GM21528 (cell line): ENCODE data around the gene LYZL2.
A peak's percentile ranks its signal among the peaks of the same experiment; 100 is the strongest.
"Not testable (repeated sequence)": the region's sequence is repeated elsewhere in the genome, so short reads cannot be mapped to it uniquely, and the experiment has no call there.

Experiments
- ATAC-seq: cut with Tn5 transposase; IDR thresholded peaks from one replicate; pipeline ENCODE4 v1.9.1; 2021; ENCODE audit warnings: mild to moderate bottlenecking, moderate library complexity; ENCODE audit not compliant: unreplicated experiment, low FRiP score

The LYZL2 gene

DNA sequence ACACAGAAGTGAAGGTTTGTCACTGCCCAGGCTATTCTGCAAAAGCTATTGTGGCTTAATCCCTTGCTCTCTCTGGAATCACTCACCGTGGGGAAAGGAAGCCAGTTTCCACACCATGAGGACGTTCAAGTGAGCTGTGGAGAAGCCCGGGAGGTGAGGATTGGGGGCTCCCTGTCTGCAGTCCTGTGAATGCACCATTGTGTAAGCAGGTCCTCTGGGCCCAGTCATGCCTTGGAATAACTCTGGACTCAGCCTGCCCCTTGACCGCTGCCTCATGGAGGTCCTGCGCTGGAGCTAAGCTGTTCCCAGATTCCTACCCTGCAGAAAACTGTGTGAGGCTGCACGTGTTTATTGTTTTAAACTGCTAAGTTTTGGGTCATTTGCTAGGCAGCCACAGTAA lies 33.5 kb downstream of the LYZL2 start:
- ATAC-seq, result no peak

DNA sequence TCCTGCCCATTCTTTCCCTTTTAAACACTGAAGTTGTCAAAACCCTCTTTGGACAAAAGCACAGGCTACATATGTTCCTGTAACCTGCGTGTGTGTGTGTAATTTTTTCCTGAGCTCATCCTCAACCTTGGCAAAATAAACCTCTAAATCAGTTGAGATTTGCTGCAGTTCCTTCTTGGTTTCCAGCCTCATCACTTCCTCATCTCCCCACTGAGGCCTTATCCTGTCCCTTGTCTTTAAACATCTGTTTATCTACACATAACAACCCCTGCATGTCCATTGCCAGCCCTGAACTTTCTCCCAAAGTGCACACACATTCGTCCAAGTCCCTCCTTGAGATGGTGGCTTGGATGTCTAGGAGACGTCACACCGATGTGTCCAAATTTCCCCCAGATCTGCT lies 35.5 kb downstream of the LYZL2 start:
- no peak for ATAC-seq

DNA sequence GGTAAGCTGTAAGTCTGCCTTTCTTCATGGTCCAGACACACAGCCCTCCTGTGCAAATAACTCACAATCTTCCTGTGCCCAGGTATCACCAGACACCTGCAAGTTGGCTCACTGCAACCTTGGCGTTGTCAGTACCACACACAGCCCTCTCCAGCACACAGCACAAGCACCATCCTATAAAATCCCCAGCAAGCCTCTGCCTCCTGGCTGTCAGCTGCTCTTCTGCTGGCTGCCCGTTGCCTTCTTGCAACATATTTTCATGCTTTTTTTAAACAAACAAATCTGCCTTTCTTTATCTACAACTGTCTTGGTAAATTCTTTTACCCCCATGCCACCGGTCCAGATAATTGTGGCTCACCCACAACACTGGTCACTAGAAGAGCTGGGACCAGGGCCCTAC lies 36.8 kb downstream of the LYZL2 start:
- ATAC-seq, result not testable (repeated sequence)

DNA sequence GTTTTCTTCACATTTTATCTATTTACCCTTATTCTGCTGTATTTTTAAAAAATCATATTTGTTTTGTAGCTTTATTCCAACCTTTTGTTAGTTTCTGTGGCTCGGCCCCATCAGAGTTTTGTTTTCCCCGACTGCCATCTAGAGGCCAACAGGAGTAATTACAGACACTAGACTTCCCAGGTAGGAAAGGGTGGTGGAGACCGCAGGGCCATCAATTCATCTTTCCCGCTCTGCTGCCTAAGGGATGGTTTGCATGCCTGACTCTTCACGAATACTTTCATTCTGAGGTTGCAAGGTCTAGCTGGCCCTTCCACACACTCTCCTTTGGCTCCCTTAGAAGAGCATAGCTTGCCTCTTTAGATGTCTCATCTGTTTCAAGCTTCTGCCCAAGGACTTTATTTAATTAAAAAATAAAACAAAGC lies 38.3 kb downstream of the LYZL2 start:
- no peak for ATAC-seq

DNA sequence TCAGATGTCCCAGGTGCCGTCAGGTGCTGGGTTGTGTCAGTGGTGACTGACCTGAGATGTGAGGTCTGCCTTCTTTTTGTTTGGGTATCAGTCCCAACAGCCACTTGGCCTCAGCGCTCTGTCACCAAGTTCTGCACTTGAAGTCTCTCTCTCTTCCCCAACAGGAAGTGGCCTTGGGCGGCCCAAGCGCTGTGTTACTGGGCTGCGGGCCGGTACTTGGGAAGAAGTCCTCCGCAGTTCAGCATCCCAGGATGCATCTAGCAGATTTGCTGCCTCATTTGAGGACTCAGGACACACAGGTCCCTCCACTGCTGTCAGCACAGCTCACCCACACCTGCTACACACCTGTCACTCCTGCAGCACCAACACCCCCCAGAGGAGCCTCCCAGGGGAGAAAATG lies 40.1 kb downstream of the LYZL2 start:
- no peak for ATAC-seq

DNA sequence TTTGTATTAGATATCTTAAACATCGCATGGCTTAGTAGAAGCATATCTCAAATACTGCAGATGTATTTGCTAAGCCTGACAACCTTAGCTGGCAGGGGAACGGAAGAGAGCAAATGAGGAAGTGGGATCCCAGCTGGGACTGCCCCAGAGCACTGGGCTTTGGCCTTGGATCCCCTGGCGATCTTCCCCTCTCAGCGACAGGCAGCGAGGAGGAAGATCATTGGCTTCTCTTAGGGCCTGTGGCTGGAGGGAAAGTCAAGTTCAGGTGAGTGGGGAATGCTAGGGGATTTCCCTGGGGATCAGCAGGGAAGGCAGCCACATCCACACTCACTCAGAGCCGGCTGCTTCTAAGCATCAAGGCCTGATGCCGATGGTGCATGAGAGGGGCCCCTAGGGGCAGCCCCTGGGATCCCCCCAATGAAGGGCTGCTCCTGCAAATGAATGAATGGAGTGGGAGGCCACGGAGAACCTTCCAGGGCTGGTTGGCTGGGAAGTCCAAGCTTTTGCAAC lies 42.0 kb downstream of the LYZL2 start:
- ATAC-seq, result peak; percentile 80

DNA sequence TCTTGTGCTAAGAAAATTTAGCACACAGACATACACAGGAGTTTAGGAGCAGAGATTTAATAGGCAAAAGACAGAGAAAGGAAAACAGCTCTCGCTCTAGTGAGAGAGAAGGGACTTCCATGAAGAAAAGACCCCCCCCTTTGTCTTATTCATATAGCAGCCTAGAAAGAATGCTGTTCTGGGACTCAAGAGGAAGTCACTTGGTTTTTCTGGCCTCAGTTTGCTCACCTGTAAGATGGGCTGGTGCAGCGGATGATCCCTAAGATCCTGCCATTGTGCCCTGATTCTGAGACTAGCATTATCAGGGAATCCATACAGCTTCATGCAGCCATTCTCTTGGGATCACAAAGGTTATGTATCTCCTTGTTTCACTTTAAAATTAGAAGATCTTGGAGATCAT lies 42.7 kb downstream of the LYZL2 start:
- ATAC-seq, result no peak

DNA sequence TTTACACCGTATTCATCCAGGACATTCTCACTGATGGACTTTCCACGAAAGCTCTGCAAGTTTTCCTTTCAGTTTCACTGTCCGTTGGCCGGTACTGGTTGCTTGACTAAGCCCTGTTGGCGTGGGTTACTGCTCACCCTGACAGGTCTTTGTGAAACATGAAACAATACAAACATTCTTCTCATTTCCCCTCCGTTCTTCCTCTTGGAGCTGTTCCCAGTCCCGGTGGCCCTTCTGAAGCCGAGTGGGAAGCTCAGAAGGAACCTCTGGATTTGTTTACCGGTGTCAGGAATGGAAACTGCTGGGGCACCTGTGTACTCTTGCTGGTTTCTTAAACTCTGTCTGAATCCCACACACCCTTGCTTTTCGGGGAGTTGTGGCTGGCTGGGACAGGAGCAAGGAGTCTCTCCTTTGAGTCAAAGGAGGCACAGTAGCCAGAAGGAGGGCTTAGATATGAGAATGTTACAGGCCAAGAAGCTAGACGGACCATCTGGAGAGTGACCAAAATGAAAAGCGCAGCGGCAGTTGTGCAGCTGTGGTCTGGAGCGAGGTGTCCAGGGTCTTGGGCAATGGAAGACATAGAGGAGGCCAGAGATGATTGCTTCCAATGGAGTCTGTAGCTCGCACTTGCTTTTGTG lies 45.7 kb downstream of the LYZL2 start:
- ATAC-seq, result no peak

DNA sequence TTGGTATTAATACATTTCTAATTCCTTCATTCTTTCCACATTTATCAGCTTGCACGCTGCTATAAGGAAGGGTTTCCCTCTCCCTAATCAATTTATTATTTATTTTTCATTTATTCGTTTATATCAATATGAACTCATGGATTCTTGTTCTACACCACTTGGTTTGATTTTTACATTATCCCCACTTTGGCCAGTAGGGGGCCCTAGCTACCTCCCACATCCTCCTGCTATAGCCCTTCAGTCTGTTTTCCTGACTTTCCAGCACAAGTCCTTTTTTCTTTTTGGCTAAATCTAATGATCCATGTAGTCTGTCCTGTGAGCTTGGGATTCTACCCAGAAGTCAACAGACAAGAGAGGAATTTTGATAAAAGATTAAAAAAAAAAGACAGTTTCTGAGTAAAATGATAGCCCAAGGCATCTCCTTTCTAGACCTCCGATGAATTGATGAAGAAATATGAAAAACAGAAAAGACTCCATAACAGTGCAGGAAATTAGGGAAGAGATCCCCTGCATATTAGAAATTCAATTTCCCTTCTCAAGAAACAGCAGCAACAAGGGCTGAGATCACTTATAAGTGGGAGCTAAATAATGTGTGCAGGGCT lies 47.7 kb downstream of the LYZL2 start:
- no peak for ATAC-seq

DNA sequence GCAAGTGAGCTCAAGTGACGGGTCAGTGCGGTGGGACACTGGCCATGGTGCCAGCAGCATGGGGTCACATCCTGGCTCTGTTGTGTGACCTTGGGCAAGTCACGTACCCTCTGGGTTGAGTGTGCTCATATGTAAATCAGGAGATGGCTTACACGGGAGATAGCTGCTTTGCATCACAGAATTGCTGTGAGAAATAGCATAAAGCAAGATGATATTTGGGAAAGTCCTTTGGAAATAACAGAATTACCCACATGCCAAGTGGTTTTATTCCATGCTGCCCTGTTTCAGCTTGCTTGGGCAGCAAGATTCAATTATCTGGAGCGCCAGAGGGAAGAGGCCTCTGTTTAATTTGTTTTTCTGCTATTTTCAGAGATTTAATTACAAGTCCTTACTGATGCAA lies 48.9 kb downstream of the LYZL2 start:
- ATAC-seq, result no peak

DNA sequence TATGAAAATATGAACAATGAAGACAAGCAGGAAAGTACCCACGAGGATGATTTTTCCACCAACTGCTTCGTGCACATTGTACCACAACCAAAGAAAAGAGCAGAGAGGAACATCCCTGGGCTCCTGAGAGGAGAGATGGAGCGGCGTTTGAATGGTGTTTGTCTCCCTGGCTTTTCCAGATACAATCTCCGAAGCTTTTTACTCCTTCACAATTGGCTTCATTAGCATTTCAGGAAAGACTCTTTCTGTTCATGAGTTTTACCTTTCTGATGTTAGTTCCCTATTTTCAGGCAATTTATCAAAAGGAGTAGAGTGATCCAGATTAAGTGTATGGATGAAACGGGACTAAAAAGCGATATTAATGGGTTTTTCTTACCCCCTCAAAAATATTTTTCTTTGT lies 49.3 kb downstream of the LYZL2 start:
- ATAC-seq, result no peak

DNA sequence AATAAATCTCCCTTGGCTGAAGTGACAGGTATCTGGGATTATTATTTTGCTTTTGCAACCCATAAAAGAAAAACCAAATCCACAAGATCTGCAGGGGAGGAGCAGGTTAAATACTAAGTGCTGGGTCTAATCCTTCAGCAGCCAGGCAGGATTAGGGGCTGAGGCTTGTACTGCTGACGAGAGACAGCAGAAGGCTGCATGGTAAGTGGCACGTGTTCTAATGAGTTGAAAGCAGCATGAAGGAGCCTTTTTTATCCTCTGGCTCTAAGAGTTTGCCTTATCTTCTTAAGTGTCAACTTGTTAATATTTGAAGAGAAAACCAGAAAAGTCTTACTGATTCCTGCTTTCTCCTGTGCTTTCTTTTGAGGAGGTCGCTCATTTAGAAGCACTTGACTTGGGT lies 50.0 kb downstream of the LYZL2 start:
- no peak for ATAC-seq

DNA sequence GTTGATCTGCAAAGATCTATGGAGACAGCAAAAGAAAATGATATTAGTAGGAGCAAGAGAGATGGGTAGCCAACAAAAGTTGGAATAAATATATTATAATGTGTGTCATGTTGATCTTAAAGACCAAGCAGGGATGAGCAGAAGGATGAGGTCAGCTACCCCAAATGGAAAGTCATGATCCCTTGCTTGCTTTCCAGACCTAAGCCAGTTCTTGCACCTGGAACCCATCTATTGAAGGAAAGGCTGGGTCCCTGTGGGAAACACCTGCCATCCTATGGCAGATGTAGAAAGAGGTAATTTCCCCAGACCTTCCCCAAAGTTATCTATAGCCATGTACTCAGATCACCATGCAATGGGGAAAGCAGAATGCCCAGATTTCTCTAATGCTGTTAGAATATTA lies 52.5 kb downstream of the LYZL2 start:
- ATAC-seq, result no peak

DNA sequence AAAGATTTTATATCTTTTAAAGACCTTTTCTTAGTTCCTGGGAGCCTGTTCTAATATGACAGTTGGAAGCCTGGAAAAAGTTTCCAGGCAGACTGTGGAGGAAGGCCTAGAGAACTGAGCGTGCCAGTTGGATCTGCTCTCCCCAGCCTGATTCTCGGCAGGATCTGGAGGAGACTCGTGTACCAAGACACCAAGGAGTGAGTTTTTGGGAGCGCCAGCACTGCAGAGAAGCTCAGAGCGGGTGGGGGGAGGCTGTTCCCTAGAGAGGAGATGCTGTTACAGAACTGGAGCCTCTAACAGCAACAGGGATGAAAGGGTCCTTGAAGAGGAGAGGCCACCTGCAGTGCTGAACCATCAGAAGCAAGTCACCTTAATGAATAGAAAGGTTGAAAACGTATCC lies 52.9 kb downstream of the LYZL2 start:
- ATAC-seq, result no peak

DNA sequence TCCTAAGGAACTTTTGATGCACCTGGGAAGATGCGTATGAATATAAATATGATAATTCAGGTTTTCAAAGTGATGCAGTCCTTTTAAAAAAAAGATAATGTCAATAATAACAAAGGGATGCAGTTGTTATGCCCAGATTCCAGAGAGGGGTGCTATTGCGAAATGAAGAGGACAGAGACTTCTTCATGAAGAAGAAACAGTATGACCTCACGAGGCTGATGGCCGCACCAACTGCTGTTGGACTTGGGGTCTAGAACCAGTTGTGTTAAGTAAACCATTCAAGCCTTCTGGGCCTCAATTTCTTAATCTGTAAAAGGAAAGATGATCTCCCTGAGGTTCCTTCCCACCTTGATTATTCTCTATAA lies 55.1 kb downstream of the LYZL2 start:
- no peak for ATAC-seq

DNA sequence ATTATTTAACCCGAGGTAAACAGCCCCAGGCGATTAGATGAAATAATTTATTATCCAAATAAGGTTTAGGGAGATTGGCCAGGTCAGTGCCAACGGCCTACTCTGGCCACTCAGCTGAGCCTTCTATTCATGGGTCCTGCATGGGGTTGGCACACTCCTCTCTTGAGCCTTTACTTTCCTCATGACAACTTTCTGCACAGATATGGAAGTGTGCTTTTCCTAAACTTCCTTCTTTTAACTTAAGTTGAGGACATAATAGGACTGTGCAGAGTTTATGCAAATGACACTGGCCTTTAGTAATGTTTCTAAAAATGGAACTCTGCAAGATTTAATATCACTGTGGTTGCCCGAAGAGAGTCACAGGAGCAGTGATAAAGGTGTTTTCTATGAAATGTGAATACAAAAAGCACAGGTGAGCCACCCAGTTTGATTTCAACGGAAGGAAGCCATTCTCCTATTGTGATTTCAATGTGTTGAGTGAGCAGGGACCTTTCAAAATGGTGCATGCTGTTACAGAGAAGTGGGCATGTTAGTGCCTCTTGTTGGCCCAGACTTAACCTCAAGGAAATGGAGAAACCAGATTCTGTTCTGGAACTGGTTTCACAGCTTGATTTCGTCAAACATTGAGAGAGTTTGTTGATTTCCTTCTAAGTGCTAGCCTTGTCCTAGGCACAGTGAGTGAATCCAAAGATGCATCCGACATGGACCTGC lies 55.7 kb downstream of the LYZL2 start:
- ATAC-seq, result no peak

DNA sequence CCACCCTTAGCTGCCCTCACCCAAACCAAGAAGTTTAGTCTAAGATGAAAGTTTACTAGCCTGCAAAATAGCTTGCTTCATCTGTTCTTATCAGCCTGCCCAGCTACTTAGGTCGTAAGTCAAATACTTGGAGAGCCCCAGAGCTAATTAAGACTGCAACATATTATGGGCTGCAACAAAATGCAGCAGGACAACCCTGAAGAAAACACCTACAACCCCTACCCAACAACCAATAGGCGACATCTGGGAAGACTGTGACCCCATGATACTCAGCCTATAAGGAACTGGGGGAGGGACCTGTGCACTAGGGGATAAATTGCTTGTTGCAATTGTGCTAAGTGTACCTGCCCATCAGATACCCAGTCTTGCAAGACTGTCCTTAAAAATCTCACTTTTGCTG lies 64.1 kb downstream of the LYZL2 start:
- ATAC-seq, result no peak

DNA sequence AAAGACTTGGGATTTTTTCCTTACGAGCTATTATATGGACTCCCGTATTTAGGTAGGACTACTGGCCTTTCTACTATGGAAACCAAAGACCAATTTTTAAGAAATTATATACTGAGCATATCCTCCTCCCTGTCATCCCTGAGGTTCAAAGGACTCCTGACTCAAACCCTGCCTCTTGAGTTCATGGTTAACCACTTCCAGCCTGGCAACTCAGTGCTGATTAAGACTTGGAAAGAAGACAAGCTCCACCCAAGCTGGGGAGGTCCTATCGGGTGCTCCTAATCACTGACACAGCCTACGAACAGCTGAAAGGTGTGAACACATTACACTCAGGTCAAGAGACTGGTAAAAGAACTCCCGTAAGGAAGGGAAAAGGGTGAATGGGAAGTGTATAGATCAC lies 66.8 kb downstream of the LYZL2 start:
- no peak for ATAC-seq
